Small intestine (tissue), 7 donors: Measurements from ENCODE around the gene BCAR3. TPM values are rescaled to one million over a fixed set of nuclear protein-coding genes. Genes with fewer than 3 reads are reported as not detected.

Experiments used
- DNase-seq, 2 donors: peaks; one replicate each; pipeline versions ENCODE4 v3.0.0 to v3.0.0-alpha.2; 2013
- FAIRE-seq: peaks from 2 replicates; lab custom pipeline; 2012; peaks lifted over from hg19 to GRCh38; lab: Jason Lieb, UNC
- H3K27ac ChIP-seq, 3 donors: one replicate each; pipeline ENCODE4 v1.5.1; 2013; ENCODE audit warnings: low read length in 2 of 3, mild to moderate bottlenecking in 2 of 3, control low read depth in 1 of 3, inconsistent platforms in 1 of 3, low read depth in 1 of 3, moderate library complexity in 1 of 3
- H3K27me3 ChIP-seq, 3 donors: one replicate each; pipeline ENCODE4 v1.6.1; 2013; ENCODE audit warnings: low read length in 3 of 3, inconsistent platforms in 1 of 3; ENCODE audit not compliant: control insufficient read depth in 3 of 3, insufficient read depth in 3 of 3
- H3K36me3 ChIP-seq, 3 donors: one replicate each; pipeline ENCODE4 v1.6.1; 2013; ENCODE audit warnings: low read length in 3 of 3, inconsistent platforms in 1 of 3, low read depth in 1 of 3, mild to moderate bottlenecking in 1 of 3, moderate library complexity in 1 of 3; ENCODE audit not compliant: control insufficient read depth in 3 of 3, insufficient read depth in 2 of 3
- H3K4me1 ChIP-seq, 3 donors: one replicate each; pipeline ENCODE4 v1.6.1; 2013; ENCODE audit warnings: low read length in 2 of 3, inconsistent platforms in 1 of 3, low read depth in 1 of 3, mild to moderate bottlenecking in 1 of 3, moderate library complexity in 1 of 3; ENCODE audit not compliant: control insufficient read depth in 3 of 3, insufficient read depth in 2 of 3
- H3K4me3 ChIP-seq, 3 donors: one replicate each; pipeline ENCODE4 v1.5.1; 2013; ENCODE audit warnings: low read length in 3 of 3, control low read depth in 1 of 3, inconsistent platforms in 1 of 3, low read depth in 1 of 3, mild to moderate bottlenecking in 1 of 3, moderate library complexity in 1 of 3
- H3K9me3 ChIP-seq, 2 donors: one replicate each; pipeline ENCODE4 v1.6.1; 2013; ENCODE audit warnings: low read depth in 1 of 2, low read length in 1 of 2; ENCODE audit not compliant: control insufficient read depth in 2 of 2, insufficient read depth in 1 of 2
- WGBS, 3 donors: extraction: QIAGEN DNeasy Blood & Tissue Kit; methylation state at CpG; one replicate each; pipeline ENCODE4 v1.1.7; 2013; 5-methylcytosine and 5-hydroxymethylcytosine counted together
- polyA plus RNA-seq, 4 donors: library from polyadenylated mRNA; stranded (reverse) in 3 of 4; unstranded in 1 of 4; fragments of 200-250 nt in 3 of 4; fragments of 120-200 nt in 1 of 4; gene quantifications; one replicate each; pipeline versions ENCODE4 v1.2.1 to v1.2.3, GENCODE V29; 2013
- donor health status: healthy with polysubstance abuse.
- donor health status: control.
- donor health status: control.
- donor health status: Bipolar disorder and iron deficiency.
- donor health status: healthy.

Gene BCAR3
- polyA plus RNA-seq, 4 donors = 15.9 to 26.2 (median 20.1) TPM

- FAIRE-seq (no peak), DNase-seq (peak in 1 of 2 donors; percentile 40)
- Histone ChIP-seq H3K27me3 (no peaks in the 10 kb centered on the region), H3K9me3 (peaks cover 0 to 7% of the 10 kb centered on the region in 2 donors), H3K4me1 (no peaks in the 10 kb centered on the region), H3K4me3 (no peak overlapping the region), H3K27ac (no peak overlapping the region), H3K36me3 (peaks cover 0 to 12% (median 0%) of the 10 kb centered on the region in 3 donors)
- WGBS, 3 donors = 82 to 94% (median 92%) methylated on average over 5 of the region's 5 CpGs
Observed at GRCh38 chr1:93631626-93632365, 49.8 kb downstream of the BCAR3 start.

- Histone ChIP-seq H3K27ac (no peak overlapping the region), H3K4me3 (no peak overlapping the region), H3K36me3 (peaks cover 0 to 5% (median 0%) of the 10 kb centered on the region in 3 donors), H3K9me3 (peaks cover 0 to 7% of the 10 kb centered on the region in 2 donors), H3K27me3 (no peaks in the 10 kb centered on the region), H3K4me1 (peaks cover 0 to 4% (median 0%) of the 10 kb centered on the region in 3 donors)
- DNase-seq (no peak), FAIRE-seq (no peak)
- 78 to 86% (median 84%) methylated on average over 3 of the region's 3 CpGs for WGBS, 3 donors
Observed at GRCh38 chr1:93630168-93630567, 51.5 kb downstream of the BCAR3 start.

GRCh38 chr1:93629101-93630059, 52.3 kb downstream of the BCAR3 start:
- no peak overlapping the region for H3K4me3 ChIP-seq
- no peak overlapping the region for H3K27ac ChIP-seq
- H3K9me3 ChIP-seq = peaks cover 0 to 3% of the 10 kb centered on the region in 2 donors
- peak; percentile 72 to 79 for DNase-seq
- peaks cover 0 to 4% (median 0%) of the 10 kb centered on the region in 3 donors for H3K4me1 ChIP-seq
- H3K27me3 ChIP-seq = no peaks in the 10 kb centered on the region
- peaks cover 0 to 2% (median 0%) of the 10 kb centered on the region in 3 donors for H3K36me3 ChIP-seq
- FAIRE-seq = peak; percentile 57
- WGBS, 3 donors = 57 to 63% (median 57%) methylated on average over 9 of the region's 9 CpGs

GRCh38 chr1:93628681-93629080, 53.0 kb downstream of the BCAR3 start:
- H3K27me3 ChIP-seq = no peaks in the 10 kb centered on the region
- H3K36me3 ChIP-seq = peaks cover 0 to 1% (median 0%) of the 10 kb centered on the region in 3 donors
- peaks cover 0 to 4% (median 0%) of the 10 kb centered on the region in 3 donors for H3K4me1 ChIP-seq
- no peak overlapping the region for H3K27ac ChIP-seq
- no peak for DNase-seq
- no peak for FAIRE-seq
- H3K4me3 ChIP-seq = no peak overlapping the region
- peaks cover 0 to 3% of the 10 kb centered on the region in 2 donors for H3K9me3 ChIP-seq
- 91 to 95% (median 92%) methylated on average over 3 of the region's 3 CpGs for WGBS, 3 donors

GRCh38 chr1:93625582-93626327, 55.9 kb downstream of the BCAR3 start:
- Histone ChIP-seq H3K36me3 (no peaks in the 10 kb centered on the region), H3K27me3 (no peaks in the 10 kb centered on the region), H3K4me1 (peaks cover 4 to 9% (median 6%) of the 10 kb centered on the region in 3 donors), H3K27ac (no peak overlapping the region), H3K4me3 (no peak overlapping the region), H3K9me3 (peaks cover 0 to under 1% of the 10 kb centered on the region in 2 donors)
- DNase-seq (no peak), FAIRE-seq (no peak)
- 44 to 61% (median 56%) methylated on average over 3 of the region's 3 CpGs for WGBS, 3 donors

- H3K36me3 ChIP-seq = no peaks in the 10 kb centered on the region
- DNase-seq = no peak
- H3K27ac ChIP-seq = no peak overlapping the region
- no peak overlapping the region for H3K4me3 ChIP-seq
- FAIRE-seq = no peak
- H3K27me3 ChIP-seq = no peaks in the 10 kb centered on the region
- H3K9me3 ChIP-seq = no peaks in the 10 kb centered on the region
- WGBS, 3 donors = 51 to 67% (median 56%) methylated on average over 1 of the region's 1 CpG
- H3K4me1 ChIP-seq = peaks cover 9 to 17% (median 17%) of the 10 kb centered on the region in 3 donors
Observed at GRCh38 chr1:93623875-93624274, 57.8 kb downstream of the BCAR3 start.

GRCh38 chr1:93623436-93623835, 58.2 kb downstream of the BCAR3 start:
- H3K27ac ChIP-seq = no peak overlapping the region

GRCh38 chr1:93621246-93621645, 60.4 kb downstream of the BCAR3 start:
- H3K4me3 ChIP-seq = no peak overlapping the region
- WGBS, 3 donors = 89 to 97% (median 97%) methylated on average over 5 of the region's 5 CpGs
- H3K27me3 ChIP-seq = no peaks in the 10 kb centered on the region
- FAIRE-seq (no peak), DNase-seq (no peak)
- H3K27ac ChIP-seq = no peak overlapping the region
- no peaks in the 10 kb centered on the region for H3K9me3 ChIP-seq
- H3K4me1 ChIP-seq = peaks cover 16 to 41% (median 27%) of the 10 kb centered on the region in 3 donors
- H3K36me3 ChIP-seq = no peaks in the 10 kb centered on the region

More at GRCh38 chr1:93623436-93623835, 58.2 kb downstream of the BCAR3 start:
- Histone ChIP-seq H3K4me1 (peaks cover 9 to 22% (median 17%) of the 10 kb centered on the region in 3 donors), H3K4me3 (no peak overlapping the region), H3K27me3 (no peaks in the 10 kb centered on the region), H3K36me3 (no peaks in the 10 kb centered on the region), H3K9me3 (no peaks in the 10 kb centered on the region)
- no peak for FAIRE-seq
- no peak for DNase-seq
